NCI-H345 treated with DMSO at 0.1 percent for 48 hours (cell line): ENCODE results near the gene SPG11.
"Not testable (repeated sequence)": the region's sequence is repeated elsewhere in the genome, so short reads cannot be mapped to it uniquely, and the experiment has no call there.

Source experiments
- DNase-seq: peaks from one replicate; lab custom pipeline; 2025; ENCODE audit not compliant: unreplicated experiment; lab: John Stamatoyannopoulos, UW

Gene SPG11

GRCh38 chr15:44565387-44566154 is 97.9 kb downstream of the SPG11 start:
- no peak for DNase-seq

GRCh38 chr15:44560926-44561325 is 102.5 kb downstream of the SPG11 start:
- not testable (repeated sequence) for DNase-seq

- no peak for DNase-seq
Observed at GRCh38 chr15:44554934-44555723, 108.3 kb downstream of the SPG11 start.

- DNase-seq: no peak
Observed at GRCh38 chr15:44550734-44551133, 112.7 kb downstream of the SPG11 start.

- no peak for DNase-seq
Observed at GRCh38 chr15:44550256-44550655, 113.2 kb downstream of the SPG11 start.

GRCh38 chr15:44549152-44549551 is 114.3 kb downstream of the SPG11 start:
- DNase-seq: not testable (repeated sequence)

- no peak for DNase-seq
Observed at GRCh38 chr15:44545913-44546802, 117.3 kb downstream of the SPG11 start.

GRCh38 chr15:44544745-44545144 is 118.7 kb downstream of the SPG11 start:
- DNase-seq: not testable (repeated sequence)

- DNase-seq: no peak
Observed at GRCh38 chr15:44542596-44542995, 120.9 kb downstream of the SPG11 start.

GRCh38 chr15:44541282-44541958 is 122.0 kb downstream of the SPG11 start:
- DNase-seq: no peak

- no peak for DNase-seq
Observed at GRCh38 chr15:44537735-44538240, 125.7 kb downstream of the SPG11 start.

GRCh38 chr15:44536962-44537734 is 126.3 kb downstream of the SPG11 start, which contains the start of gene EIF3J:
TSS of gene EIF3J (plus strand) at chr15:44537147. CDS start at chr15:44537195, 48 bp downstream.
- DNase-seq: peak; percentile 77

- DNase-seq: peak; percentile 9
Observed at GRCh38 chr15:44536302-44536961, 127.0 kb downstream of the SPG11 start.

- DNase-seq: no peak
Observed at GRCh38 chr15:44535523-44536301, 127.8 kb downstream of the SPG11 start.

- DNase-seq: no peak
Observed at GRCh38 chr15:44535092-44535491, 128.4 kb downstream of the SPG11 start.

GRCh38 chr15:44532689-44533088 is 130.8 kb downstream of the SPG11 start:
- no peak for DNase-seq

GRCh38 chr15:44532275-44532674 is 131.2 kb downstream of the SPG11 start:
- not testable (repeated sequence) for DNase-seq

- DNase-seq: no peak
Observed at GRCh38 chr15:44530653-44531052, 132.8 kb downstream of the SPG11 start.
